GM12801 (cell line): ENCODE measurements around the gene RASSF8.

ENCODE experiments used
- CTCF ChIP-seq: IDR thresholded peaks from one replicate; pipeline ENCODE4 v1.5.1; 2011; ENCODE audit warnings: control low read depth; ENCODE audit not compliant: insufficient read length; ENCODE audit errors: extremely low read depth

Gene RASSF8

DNA sequence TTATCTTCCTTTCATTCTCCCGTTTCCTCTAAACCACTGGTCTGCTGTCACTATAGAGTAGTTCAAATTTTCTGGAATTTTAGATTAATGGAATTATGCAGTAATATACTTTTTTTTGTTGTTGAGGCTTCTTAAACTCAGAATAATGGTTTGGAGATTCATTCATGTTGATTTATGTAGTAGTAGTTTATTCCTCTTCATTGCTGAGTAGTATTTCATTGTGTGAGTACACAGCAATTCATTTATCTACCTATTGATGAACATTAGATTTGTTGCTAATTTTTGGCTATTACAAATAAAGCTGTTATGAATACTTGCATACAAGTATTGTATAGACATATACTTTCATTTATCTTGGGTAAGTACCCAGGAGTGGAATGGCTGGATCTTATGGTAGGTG is 7.2 kb downstream of the RASSF8 start:
- no peak for TF ChIP-seq CTCF

GRCh38 chr12:25970082-25970481 is 11.6 kb downstream of the RASSF8 start:
- TF ChIP-seq CTCF, result no peak

- no peak for TF ChIP-seq CTCF
Observed at GRCh38 chr12:25970916-25971653, 12.6 kb downstream of the RASSF8 start.

GRCh38 chr12:25971654-25972041 is 13.2 kb downstream of the RASSF8 start:
- no peak for TF ChIP-seq CTCF

GRCh38 chr12:25972783-25973182 is 14.3 kb downstream of the RASSF8 start:
- no peak for TF ChIP-seq CTCF

DNA sequence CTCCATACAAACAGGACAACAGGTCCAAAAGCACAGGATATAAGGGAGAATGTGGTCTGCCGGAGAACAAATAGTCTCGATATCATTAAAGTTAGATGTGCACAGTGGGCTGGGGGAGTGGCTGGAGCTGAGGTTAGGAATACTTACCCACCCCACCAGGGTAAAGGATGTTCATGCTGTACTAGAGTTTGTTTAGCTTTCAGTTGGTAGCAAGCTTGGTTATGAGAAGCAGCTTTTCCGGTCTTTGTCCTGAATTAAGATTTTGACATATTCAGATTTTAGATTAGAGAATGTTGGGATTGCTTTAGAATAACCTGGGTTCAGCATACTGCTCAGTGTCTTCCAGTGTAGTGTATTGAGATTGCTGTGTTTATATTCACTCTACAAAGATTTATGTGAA is 16.7 kb downstream of the RASSF8 start:
- no peak for TF ChIP-seq CTCF

DNA sequence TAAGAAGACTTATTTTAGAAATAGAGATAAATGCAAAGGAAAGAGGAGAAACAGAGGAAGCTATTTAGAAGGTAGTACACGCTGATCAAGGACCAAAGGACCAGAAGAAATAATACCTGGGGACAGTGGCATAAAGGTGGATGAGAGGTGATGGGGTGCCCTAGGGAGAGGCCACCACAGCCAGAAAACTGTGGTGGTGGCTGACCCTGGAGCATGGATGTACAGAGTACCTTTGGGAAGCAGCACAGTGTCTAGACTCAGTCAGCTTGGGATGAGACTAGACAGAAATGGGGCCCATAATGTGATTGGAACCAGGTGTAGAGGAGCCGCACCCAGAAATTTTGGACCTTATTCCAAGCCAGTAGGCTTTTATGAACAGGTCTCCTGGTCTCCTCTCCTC is 17.2 kb downstream of the RASSF8 start:
- no peak for TF ChIP-seq CTCF
